ENCODE results near the gene PDS5B. TPM values are rescaled to one million over a fixed set of nuclear protein-coding genes. Genes with fewer than 3 reads are reported as not detected.

Gene PDS5B
- total and polyA plus RNA-seq, 2 of the 8 experiments (the other 6 are each of a cell fraction or from before 2014, with no cell fraction given), result 5.5 to 54.6 TPM

DNA sequence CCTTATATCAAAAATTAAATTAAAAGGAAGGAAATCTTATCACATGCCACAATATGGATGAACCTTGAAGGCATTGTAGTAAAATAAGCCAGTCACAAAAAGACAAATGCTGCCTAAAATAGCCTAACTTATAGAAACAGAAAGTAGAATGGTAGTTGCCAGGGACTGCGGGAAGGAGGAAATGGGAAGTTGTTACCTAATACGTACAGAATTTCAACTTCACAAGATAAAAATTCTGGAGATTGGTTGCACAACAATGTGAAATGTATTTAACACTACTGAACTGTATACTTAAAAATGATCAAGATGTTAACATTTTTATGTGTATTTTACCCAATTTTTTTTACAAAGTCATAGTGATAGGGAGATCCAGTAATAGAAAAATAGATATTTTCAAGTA, 37.4 kb upstream of the PDS5B start (continued):
- TF ChIP-seq E2F6 (IDR thresholded peaks at IDR 0.05), result no peak
- TF ChIP-seq CTCF (IDR thresholded peaks at IDR 0.05; ENCODE audit: control extremely low read depth in 1 of 3, insufficient read depth in 1 of 3, low read depth in 1 of 3, low read length in 3 of 3), result no peak

Measured in H1 (cell line).